Sciatic nerve (tissue), 2 donors: ENCODE data around the gene KIF22. TPM values are rescaled to one million over a fixed set of nuclear protein-coding genes. Genes with fewer than 3 reads are reported as not detected.
A peak's percentile ranks its signal among the peaks of the same experiment; 100 is the strongest.
"Not testable (repeated sequence)": the region's sequence is repeated elsewhere in the genome, so short reads cannot be mapped to it uniquely, and the experiment has no call there.

ENCODE experiments used
- ATAC-seq: fragments of 200-7000 bp; cut with Tn5 transposase; one replicate; pipeline ENCODE4 v1.9.1; 2020; ENCODE audit warnings: mild to moderate bottlenecking, moderate library complexity
- DNase-seq: peaks from one replicate; pipeline ENCODE4 v3.0.0-alpha.2; 2020; ENCODE audit warnings: low spot score
- intact Hi-C: fragments of 100-400 bp; cut with DNase I; formaldehyde crosslinking; loops from one replicate; pipeline ENCODE4 v1.14.2; 2022
- total RNA-seq: library from RNA; stranded (reverse); fragmentation: NEBNext Ultra II Directional; extraction: Animal tissue kit (Norgen Biotek cat#: 25700); gene quantifications from one replicate; pipeline ENCODE4 v1.2.1, GENCODE V29; 2021
- donor health status: DM: no; HTN: no; CAD: no.
- donor health status: DM: no; HTN: no; CAD: no.

KIF22 gene
- total RNA-seq, 1 donor from 2014 or later, result 16.9 TPM

- intact Hi-C loops, result no loop called here
- no peak for DNase-seq
- peak; percentile 19 for ATAC-seq
These were observed 34.1 kb downstream of the KIF22 start for GRCh38 chr16:29824589-29825144.

- peak; percentile 51 for ATAC-seq
- DNase-seq, result no peak
- intact Hi-C loops, result no loop called here
These were observed 34.8 kb downstream of the KIF22 start for GRCh38 chr16:29825145-29826044.

GRCh38 chr16:29826342-29826695 lies 35.8 kb downstream of the KIF22 start:
- DNase-seq (no peak), ATAC-seq (no peak)
- intact Hi-C loops, result no loop called here

- no peak for ATAC-seq
- intact Hi-C loops, result no loop called here
- DNase-seq, result no peak
These were observed 40.2 kb downstream of the KIF22 start for GRCh38 chr16:29830774-29831173.

GRCh38 chr16:29831490-29831889 lies 40.9 kb downstream of the KIF22 start:
- ATAC-seq (no peak), DNase-seq (no peak)
- intact Hi-C loops, result no loop called here

GRCh38 chr16:29833219-29833618 lies 42.7 kb downstream of the KIF22 start:
- intact Hi-C loops, ATAC-seq, DNase-seq: not testable (repeated sequence)

- intact Hi-C loops, result no loop called here
- no peak for DNase-seq
- no peak for ATAC-seq
These were observed 43.5 kb downstream of the KIF22 start for GRCh38 chr16:29834079-29834478.

- intact Hi-C loops, result no loop called here
- ATAC-seq (no peak), DNase-seq (no peak)
These were observed 45.4 kb downstream of the KIF22 start for GRCh38 chr16:29835926-29836325.

- ATAC-seq (no peak), DNase-seq (no peak)
- intact Hi-C loops, result no loop called here
These were observed 46.1 kb downstream of the KIF22 start for GRCh38 chr16:29836623-29837022.

- ATAC-seq, result no peak
- intact Hi-C loops, result no loop called here
- no peak for DNase-seq
These were observed 47.3 kb downstream of the KIF22 start for GRCh38 chr16:29837841-29838240.

GRCh38 chr16:29839822-29840221 lies 49.3 kb downstream of the KIF22 start:
- intact Hi-C loops, result no loop called here
- DNase-seq (no peak), ATAC-seq (no peak)

- DNase-seq, result no peak
- ATAC-seq, result no peak
- intact Hi-C loops, result no loop called here
These were observed 49.7 kb downstream of the KIF22 start for GRCh38 chr16:29840240-29840639.

GRCh38 chr16:29841631-29842030 lies 51.1 kb downstream of the KIF22 start:
- no peak for ATAC-seq
- intact Hi-C loops, result no loop called here
- no peak for DNase-seq

GRCh38 chr16:29842732-29843346 lies 52.3 kb downstream of the KIF22 start:
- no peak for DNase-seq
- no peak for ATAC-seq
- intact Hi-C loops, result no loop called here

GRCh38 chr16:29843931-29844330 lies 53.4 kb downstream of the KIF22 start:
- ATAC-seq, result no peak
- intact Hi-C loops, result no loop called here
- DNase-seq, result no peak

- intact Hi-C loops, result no loop called here
- ATAC-seq (peak; percentile 30), DNase-seq (no peak)
These were observed 54.2 kb downstream of the KIF22 start for GRCh38 chr16:29844575-29845331.

- DNase-seq (no peak), ATAC-seq (no peak)
- intact Hi-C loops, result no loop called here
These were observed 55.1 kb downstream of the KIF22 start for GRCh38 chr16:29845656-29846055.

- DNase-seq (peak; percentile 89), ATAC-seq (peak; percentile 82)
- intact Hi-C loops, result no loop called here
These were observed 58.1 kb downstream of the KIF22 start for GRCh38 chr16:29848420-29849297.

- no peak for DNase-seq
- peak; percentile 54 for ATAC-seq
- intact Hi-C loops, result no loop called here
These were observed 59.0 kb downstream of the KIF22 start for GRCh38 chr16:29849505-29849904.
